Spleen (tissue), 7 donors: ENCODE results near the gene PBRM1.

Experiments
- CTCF ChIP-seq, 11 experiments: fragments of 200-600 bp in 7 of 11; fragments of 450-650 bp in 4 of 11; sonication (generic) in 4 of 11; IDR thresholded peaks in 8 of 11; conservative IDR thresholded peaks in 3 of 11; 1 replicate in 7 of 11; 2 replicates in 4 of 11; pipeline versions ENCODE4 v1.4.0 to v1.8.0; 2016 to 2021; ENCODE audit warnings: antibody characterized with exemption in 11 of 11, inconsistent platforms in 4 of 11, mild to moderate bottlenecking in 1 of 11
- POLR2A ChIP-seq, 3 donors: fragments of 450-650 bp; IDR thresholded peaks; one replicate each; pipeline ENCODE4 v1.5.1; 2017; ENCODE audit warnings: antibody characterized with exemption in 3 of 3, mild to moderate bottlenecking in 1 of 3
- donor health status: DM: no; HTN: no; CAD: no; lungs with moderate emphysema.
- donor health status: DM: no; HTN: no; CAD: no.
- donor health status: DM: no; HTN: no; CAD: no.

- TF ChIP-seq CTCF (IDR thresholded peaks at IDR 0.05 in 8 of 11, conservative IDR thresholded peaks at IDR 0.05 in 3 of 11) (no peak), POLR2A (IDR thresholded peaks at IDR 0.05) (no peak)
Observed at GRCh38 chr3:52570076-52570475, 115.6 kb downstream of the PBRM1 start.
